ENCODE measurements around the gene OMP. TPM values are rescaled to one million over a fixed set of nuclear protein-coding genes. Genes with fewer than 3 reads are reported as not detected.

OMP gene
- total and polyA plus RNA-seq, 5 experiments from 2014 or later: 1.1 TPM; not detected in 4

DNA sequence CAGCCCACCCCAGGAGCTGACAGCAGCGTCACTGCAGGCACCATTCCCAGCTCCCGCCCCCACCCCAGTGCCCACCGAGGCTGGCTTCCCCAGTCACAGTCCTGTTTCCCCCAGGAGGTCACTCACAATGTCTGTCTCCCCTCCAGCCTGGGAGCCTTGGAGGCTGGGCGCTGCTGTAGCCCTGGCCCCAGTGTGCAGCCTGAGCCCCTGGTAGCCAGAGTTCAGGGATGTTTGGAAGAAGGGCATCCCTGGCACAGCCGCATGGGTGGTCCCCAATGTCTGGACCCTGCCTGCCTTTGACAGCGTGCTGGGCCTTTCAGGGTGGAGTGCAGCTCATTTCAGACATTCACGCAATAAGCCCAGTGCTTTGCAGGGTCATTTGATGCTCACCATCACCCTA is 31.6 kb upstream of the OMP start:
- H3K4me3 Mint-ChIP-seq: no peak overlapping the region
- no peaks in the 10 kb centered on the region for H3K36me3 Mint-ChIP-seq
- no peak for DNase-seq
- ATAC-seq: no peak
- POLR2A ChIA-PET: interaction anchor here (2.0 kb wide), 1 partner anchor 11 kb away, joined by 4 read pairs; no protein-coding TSS in a partner anchor
- peaks cover 27 to 58% (median 54%) of the 10 kb centered on the region in 4 donors for H3K4me1 Mint-ChIP-seq
- H3K27ac Mint-ChIP-seq: peak overlapping the region in 1 of 10 donors; percentile 23
- no peaks in the 10 kb centered on the region for H3K9me3 Mint-ChIP-seq
- H3K27me3 Mint-ChIP-seq: no peaks in the 10 kb centered on the region

DNA sequence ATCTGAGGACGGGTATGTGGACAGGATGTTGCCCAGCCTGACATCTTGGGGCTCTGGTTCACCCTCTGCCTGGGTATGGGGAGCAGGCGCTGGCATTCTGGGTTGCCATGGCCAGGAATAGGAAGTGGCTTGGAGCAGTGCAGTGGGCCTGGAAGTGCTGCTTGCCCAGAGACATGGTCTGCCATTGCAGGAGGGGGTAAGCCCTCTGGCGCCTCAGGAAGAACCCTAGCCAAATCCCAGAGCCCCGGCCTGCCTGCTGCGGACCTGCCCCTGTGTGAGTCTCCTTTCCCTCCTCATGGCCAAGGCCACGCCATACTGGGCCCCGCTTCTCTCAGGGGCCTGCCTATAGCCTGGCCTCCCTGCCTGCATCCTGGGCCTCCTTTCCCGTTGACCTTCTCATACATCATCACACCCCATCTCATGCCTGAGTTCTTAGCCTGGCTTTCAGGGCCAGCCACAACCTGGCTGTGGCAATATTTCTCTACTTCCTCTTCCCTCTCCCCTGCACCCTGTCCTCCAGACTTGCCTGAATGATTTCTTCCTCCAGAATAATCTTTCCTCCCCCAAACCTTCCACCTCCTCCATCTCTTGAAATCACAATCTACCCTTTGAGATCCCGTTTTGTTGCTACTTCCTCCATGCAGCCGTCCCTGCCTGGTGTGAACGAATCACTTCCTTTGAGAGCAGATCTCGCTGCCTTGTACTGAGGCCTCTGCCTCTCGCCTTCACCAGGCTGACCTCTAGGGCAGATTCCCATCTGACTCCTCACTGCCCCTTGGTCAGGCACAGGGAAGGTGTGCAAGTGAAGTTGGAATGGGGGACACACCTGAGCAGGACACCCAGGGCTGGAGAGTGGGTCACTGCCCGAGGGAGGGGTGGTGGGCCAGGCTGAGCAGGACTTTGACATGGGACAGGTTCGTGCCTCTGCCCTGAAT is 30.7 kb upstream of the OMP start:
- Mint-ChIP-seq H3K4me1 (peaks cover 27 to 62% (median 55%) of the 10 kb centered on the region in 4 donors), H3K9me3 (no peaks in the 10 kb centered on the region), H3K27ac (peak overlapping the region in 7 of 10 donors; percentile 28 to 76 (median 73)), H3K36me3 (no peaks in the 10 kb centered on the region), H3K4me3 (peak overlapping the region in 7 of 10 donors; percentile 1 to 65 (median 25)), H3K27me3 (no peaks in the 10 kb centered on the region)
- POLR2A ChIA-PET: no interaction called here
- DNase-seq: no peak
- ATAC-seq: no peak

DNA sequence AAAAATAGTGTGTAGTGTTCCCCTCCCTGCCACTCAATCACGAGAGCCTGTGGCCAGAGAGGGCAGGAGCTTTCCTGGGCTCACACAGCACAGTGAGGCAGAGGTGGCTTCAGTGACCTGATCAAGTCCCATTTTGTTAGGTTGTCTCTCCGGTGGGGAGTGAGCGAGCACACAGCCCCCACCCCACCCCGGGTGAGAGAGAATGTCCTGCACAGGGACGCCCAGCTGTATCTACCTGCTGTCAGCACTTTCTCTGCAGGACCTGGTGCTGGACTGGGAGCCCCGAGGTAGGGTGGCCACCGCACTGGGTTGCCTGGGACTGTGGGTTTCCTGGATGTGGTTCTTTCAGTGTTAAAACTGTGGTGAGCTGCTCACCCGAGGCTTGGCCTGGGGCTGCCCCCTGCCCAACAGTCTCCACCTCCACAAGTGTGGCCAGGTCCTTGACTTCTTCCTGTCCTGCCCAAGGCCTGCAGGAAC is 29.8 kb upstream of the OMP start:
- Mint-ChIP-seq H3K9me3 (no peaks in the 10 kb centered on the region), H3K4me3 (peak overlapping the region in 4 of 10 donors; percentile 26 to 62 (median 30)), H3K36me3 (no peaks in the 10 kb centered on the region), H3K4me1 (peaks cover 23 to 54% (median 50%) of the 10 kb centered on the region in 4 donors), H3K27me3 (no peaks in the 10 kb centered on the region), H3K27ac (peak overlapping the region in 6 of 10 donors; percentile 19 to 74 (median 52))
- POLR2A ChIA-PET: no interaction called here
- ATAC-seq: no peak
- DNase-seq: no peak

DNA sequence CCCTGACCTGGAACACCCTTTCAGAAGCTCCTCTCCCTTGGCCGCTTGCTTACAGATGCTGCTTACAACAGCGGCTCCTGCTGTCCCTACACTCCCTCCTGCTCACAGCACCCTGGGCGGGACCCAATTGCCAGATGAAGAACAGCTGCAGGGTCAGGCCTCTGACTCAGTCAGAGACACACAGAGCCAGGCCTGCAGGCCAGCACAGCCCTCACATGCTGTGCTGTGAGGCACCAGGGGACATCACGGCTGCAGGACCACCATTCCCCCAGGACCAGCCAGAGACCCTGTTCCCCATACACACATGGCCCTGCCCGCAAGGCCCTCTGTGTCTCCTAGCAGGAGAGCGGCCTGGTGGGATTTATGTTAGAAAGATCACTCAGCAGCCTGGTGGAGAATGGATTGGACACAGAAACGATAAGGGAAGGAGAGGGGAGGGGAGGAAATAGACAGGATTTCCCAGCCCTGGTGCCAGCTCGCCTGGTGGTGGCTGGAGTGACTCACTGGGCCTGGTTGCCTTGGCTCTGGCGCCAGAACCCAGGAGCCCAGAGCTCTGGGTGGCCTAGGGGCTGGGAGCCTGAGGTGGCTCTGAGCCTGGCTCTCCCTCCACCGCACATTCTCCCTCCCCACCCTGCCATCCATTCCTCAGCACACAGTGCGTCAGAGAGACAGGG is 29.2 kb upstream of the OMP start:
- no peak for DNase-seq
- Mint-ChIP-seq H3K27me3 (no peaks in the 10 kb centered on the region), H3K4me3 (peak overlapping the region in 3 of 10 donors; percentile 28 to 42 (median 33)), H3K27ac (peak overlapping the region in 2 of 10 donors; percentile 44 to 59), H3K4me1 (peaks cover 18 to 51% (median 45%) of the 10 kb centered on the region in 4 donors), H3K36me3 (no peaks in the 10 kb centered on the region), H3K9me3 (peaks cover 0 to 3% (median 0%) of the 10 kb centered on the region in 9 donors)
- no peak for ATAC-seq
- POLR2A ChIA-PET: no interaction called here

DNA sequence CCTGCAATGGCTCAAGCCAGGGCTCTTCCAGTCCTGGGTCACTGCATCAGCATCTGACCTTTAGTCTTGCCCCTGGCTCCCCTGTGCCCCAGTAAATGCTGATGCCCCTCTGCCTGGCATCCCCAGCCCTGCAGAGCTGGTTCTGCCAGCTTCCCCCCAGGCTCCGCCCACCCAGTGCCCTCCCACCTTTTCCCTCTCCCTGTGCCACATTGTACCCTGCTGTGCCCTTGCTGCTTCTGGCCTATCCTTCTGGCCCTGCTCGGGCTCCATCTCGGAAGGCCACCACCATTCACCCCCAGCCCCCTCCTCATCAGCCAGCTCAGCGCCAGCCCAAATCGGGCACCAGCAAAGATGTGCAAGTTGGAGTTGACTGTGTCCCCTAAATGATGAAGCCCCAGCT is 28.4 kb upstream of the OMP start:
- POLR2A ChIA-PET: no interaction called here
- Mint-ChIP-seq H3K36me3 (no peaks in the 10 kb centered on the region), H3K9me3 (peaks cover 0 to 9% (median 0%) of the 10 kb centered on the region in 9 donors), H3K4me3 (no peak overlapping the region), H3K4me1 (peaks cover 18 to 43% (median 38%) of the 10 kb centered on the region in 4 donors), H3K27me3 (no peaks in the 10 kb centered on the region), H3K27ac (peak overlapping the region in 3 of 10 donors; percentile 59 to 65 (median 60))
- ATAC-seq (no peak), DNase-seq (no peak)

DNA sequence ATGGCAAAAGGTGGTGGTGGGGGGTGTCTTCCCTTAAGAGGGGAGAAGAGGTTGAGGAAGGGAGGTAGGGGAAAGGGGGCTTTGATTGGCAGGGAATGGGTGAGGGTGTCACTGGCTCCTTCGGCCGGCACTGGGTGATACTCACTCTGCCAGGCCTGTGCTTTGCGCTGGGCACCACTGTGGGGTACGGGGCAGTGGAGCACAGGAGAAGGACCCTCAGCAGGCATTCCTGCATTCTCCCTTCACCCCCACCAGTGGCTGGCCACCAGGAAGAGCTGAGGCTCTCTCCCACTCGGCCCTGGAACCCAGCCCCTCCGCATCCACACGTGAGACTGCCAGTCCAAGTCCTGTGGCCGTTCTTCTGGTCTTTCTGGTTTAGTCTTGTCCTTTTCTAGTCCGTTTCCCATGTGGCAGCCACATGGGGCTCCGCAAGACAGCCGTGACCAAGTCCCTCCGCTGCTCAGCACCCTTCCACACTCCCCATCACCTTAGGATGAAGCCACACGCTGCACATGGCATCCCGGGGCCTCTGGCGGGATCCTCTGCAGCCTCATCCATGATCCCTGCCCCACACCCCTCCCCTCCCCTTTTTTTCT is 27.9 kb upstream of the OMP start:
- H3K4me3 Mint-ChIP-seq: no peak overlapping the region
- DNase-seq: no peak
- no peak for ATAC-seq
- POLR2A ChIA-PET: no interaction called here
- peak overlapping the region in 1 of 10 donors; percentile 14 for H3K27ac Mint-ChIP-seq
- H3K27me3 Mint-ChIP-seq: no peaks in the 10 kb centered on the region
- peaks cover 18 to 43% (median 36%) of the 10 kb centered on the region in 4 donors for H3K4me1 Mint-ChIP-seq
- H3K9me3 Mint-ChIP-seq: peaks cover 0 to 9% (median 0%) of the 10 kb centered on the region in 9 donors
- H3K36me3 Mint-ChIP-seq: no peaks in the 10 kb centered on the region

DNA sequence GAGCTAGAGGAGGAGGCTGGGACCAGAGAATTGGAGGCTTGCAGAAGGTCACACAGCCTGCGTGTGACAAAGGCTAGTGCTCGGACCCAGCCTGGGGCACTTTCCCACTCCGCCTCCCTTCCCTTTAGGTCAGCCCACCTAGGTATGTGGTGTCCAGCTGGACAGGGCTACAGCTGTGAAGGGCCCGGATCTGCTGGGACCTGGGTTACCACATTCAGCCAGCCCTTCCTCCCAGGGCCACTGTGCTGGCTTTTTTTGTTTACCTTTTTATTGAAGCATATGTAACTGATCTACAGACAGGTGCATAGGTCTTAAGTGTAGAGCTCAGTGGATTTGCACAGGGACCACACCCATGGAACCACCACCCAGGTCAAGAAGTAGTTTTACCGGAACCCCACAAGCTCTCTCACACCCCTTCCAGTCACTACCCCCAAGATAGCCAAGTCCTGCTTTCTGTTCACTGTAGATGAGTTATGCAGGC is 27.2 kb upstream of the OMP start:
- H3K27ac Mint-ChIP-seq: no peak overlapping the region
- H3K9me3 Mint-ChIP-seq: peaks cover 0 to 9% (median 0%) of the 10 kb centered on the region in 9 donors
- no peaks in the 10 kb centered on the region for H3K27me3 Mint-ChIP-seq
- POLR2A ChIA-PET: no interaction called here
- no peak for DNase-seq
- H3K36me3 Mint-ChIP-seq: no peaks in the 10 kb centered on the region
- peaks cover 18 to 49% (median 38%) of the 10 kb centered on the region in 4 donors for H3K4me1 Mint-ChIP-seq
- H3K4me3 Mint-ChIP-seq: no peak overlapping the region
- no peak for ATAC-seq

DNA sequence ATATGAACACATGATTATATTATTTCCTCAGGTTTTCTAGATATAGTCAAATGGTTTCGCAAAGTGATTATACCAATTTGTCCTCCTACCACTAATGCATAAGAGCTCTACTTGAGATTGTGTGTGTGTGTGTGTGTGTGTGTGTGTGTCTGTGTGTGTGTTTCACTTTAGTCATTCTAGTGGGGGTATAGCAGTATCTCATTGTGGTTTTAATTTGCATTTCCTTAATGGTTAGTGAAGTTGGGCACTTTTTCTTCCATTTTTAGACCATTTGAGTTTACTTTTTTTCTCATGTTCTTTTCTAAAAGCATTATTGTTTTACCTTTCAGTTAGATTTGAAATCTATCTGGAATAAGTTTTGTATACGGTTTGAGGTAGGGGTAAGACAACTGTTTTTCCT is 23.0 kb upstream of the OMP start:
- Mint-ChIP-seq H3K4me1 (peaks cover 17 to 47% (median 28%) of the 10 kb centered on the region in 4 donors), H3K27ac (no peak overlapping the region), H3K36me3 (no peaks in the 10 kb centered on the region), H3K4me3 (no peak overlapping the region), H3K27me3 (no peaks in the 10 kb centered on the region), H3K9me3 (peaks cover 0 to 9% (median 0%) of the 10 kb centered on the region in 9 donors)
- DNase-seq: no peak
- ATAC-seq: no peak
- POLR2A ChIA-PET: interaction anchor here (0.5 to 1.5 kb wide), 2 partner anchors 9 to 1865 kb away, joined by 3 read pairs; no protein-coding TSS in a partner anchor

DNA sequence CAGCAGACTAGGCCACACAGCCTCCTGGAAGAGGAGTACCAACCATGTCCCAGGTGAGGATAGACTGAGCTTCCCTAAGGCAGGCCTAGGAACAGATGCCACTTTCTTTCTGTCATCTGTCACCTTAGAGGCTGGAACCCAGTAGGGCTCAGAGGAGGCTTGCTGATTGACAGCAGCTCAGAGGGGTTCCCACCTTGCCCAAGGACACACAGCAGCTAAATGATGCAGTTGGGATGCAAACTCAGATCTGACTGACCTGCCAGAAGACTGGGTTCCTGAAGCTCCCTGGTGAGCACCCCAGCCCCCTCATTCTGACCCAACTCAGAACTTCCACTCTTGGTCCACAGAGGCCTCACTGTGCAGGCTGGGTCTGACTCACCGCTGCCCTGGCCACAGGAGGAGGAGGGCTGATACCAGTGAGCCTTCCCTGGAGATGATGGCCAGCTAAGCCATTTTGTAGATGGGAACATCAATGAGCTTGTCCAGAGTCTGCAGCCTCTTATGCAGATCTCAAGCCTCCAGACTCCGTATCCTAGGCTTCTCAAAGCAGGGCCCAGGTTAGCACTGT is 21.9 kb upstream of the OMP start:
- peak overlapping the region in 2 of 10 donors; percentile 52 to 96 for H3K27ac Mint-ChIP-seq

DNA sequence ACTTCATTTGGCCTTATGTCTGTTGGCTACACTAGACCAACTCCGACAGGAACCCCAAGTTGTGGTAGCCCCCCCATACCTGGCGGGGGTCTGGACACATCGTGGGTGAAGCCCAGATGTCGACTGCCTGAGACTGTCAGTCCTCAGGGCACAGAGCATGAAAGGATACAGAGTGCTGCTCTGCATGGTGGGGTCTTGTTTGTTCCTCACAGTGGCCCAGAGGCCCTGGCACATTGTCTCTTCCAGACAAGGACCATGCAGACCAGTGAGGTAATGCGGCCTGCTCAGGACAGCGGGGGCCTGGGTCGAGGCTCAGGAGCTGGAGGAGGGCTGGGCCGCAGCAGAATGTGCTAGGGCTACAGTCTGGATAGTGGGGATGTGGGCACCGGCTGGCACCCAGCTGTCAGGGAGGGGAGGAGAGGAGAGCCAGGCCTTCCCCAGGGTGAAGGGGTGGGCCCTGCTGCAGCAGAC is 21.2 kb upstream of the OMP start:
- Mint-ChIP-seq H3K9me3 (peaks cover 0 to 9% (median 0%) of the 10 kb centered on the region in 9 donors), H3K27me3 (no peaks in the 10 kb centered on the region), H3K4me1 (peaks cover 16 to 45% (median 27%) of the 10 kb centered on the region in 4 donors), H3K4me3 (peak overlapping the region in 4 of 10 donors; percentile 12 to 85 (median 16)), H3K27ac (peak overlapping the region; percentile 53 to 99 (median 80)), H3K36me3 (peaks cover 0 to 3% (median 0%) of the 10 kb centered on the region in 3 donors)
- POLR2A ChIA-PET: interaction anchor here (1.0 to 2.8 kb wide), 3 partner anchors 14 to 26 kb away, joined by 3 to 25 read pairs (median 3); partner anchors contain the start of gene CAPN5
- ATAC-seq (no peak), DNase-seq (peak in 2 of 10 donors; percentile 12 to 26)

More for the DNA sequence above, 21.9 kb upstream of the OMP start:
- no peak for ATAC-seq
- peak in 1 of 10 donors; percentile 30 for DNase-seq
- Mint-ChIP-seq H3K36me3 (peaks cover 0 to 3% (median 0%) of the 10 kb centered on the region in 3 donors), H3K27me3 (no peaks in the 10 kb centered on the region), H3K4me1 (peaks cover 16 to 45% (median 28%) of the 10 kb centered on the region in 4 donors), H3K4me3 (no peak overlapping the region), H3K9me3 (peaks cover 0 to 9% (median 0%) of the 10 kb centered on the region in 9 donors)
- POLR2A ChIA-PET: interaction anchor here (1.2 to 2.8 kb wide), 3 partner anchors 8 to 26 kb away, joined by 3 to 25 read pairs (median 3); partner anchors contain the start of gene CAPN5

DNA sequence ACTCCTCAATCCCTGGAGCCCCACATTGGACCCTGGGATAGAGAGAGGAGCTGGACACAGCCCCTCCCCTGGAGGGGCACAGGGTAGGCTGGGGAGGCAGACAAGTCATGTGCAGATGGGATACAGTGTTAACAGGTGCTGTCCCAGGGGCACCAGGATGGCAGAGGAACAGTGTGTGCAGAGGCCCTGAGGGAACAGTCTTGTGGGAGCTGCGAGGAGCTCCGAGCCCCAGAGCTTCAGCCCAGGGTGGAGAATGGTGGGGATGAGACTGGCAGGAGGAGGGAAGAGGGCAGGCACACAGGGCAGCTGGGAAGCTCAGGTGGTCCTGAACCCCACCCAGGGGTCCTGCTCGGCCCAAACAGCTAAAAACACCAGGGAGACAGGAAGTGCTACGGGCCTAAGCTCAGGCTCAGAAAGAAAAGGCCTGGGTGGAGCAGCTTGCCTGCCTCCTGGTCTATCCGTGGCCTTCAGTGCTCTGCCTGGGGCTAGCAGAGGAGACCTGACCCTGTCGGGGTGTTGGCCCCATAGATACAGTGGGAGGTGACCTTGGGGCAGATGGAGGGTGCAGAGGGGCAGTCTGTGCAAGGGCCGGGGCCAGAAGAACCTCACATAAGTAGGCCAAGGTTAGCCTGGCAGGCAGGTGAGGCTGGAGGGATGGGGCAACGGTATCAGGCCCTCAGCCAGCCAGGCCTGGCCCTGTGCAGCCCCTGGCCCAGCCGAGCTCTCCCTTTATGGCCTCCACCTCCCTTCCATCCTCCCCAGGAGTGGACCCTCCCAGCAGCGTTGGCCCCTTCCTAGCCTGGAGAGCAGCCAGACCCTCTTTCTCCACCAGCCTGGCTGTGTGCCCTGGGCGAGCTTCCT is 20.4 kb upstream of the OMP start:
- peak overlapping the region; percentile 73 to 89 (median 86) for H3K4me3 Mint-ChIP-seq

More for the DNA sequence above, 20.4 kb upstream of the OMP start:
- DNase-seq (peak in 4 of 10 donors; percentile 17 to 56 (median 23)), ATAC-seq (peak; percentile 53 to 56)
- Mint-ChIP-seq H3K9me3 (peaks cover 0 to 9% (median 0%) of the 10 kb centered on the region in 9 donors), H3K4me1 (peaks cover 16 to 42% (median 25%) of the 10 kb centered on the region in 4 donors), H3K27ac (peak overlapping the region; percentile 96 to 99 (median 98)), H3K36me3 (peaks cover 0 to 3% (median 0%) of the 10 kb centered on the region in 3 donors), H3K27me3 (no peaks in the 10 kb centered on the region)
- POLR2A ChIA-PET: interaction anchor here (1.0 to 2.8 kb wide), 7 partner anchors 9 to 35 kb away, joined by 3 to 25 read pairs (median 6); partner anchors contain the start of gene CAPN5

All from naive thymus-derived CD8-positive, alpha-beta T cell (primary cell).